ENCODE data around the gene ZNF100. TPM values are rescaled to one million over a fixed set of nuclear protein-coding genes. Genes with fewer than 3 reads are reported as not detected.

Gene ZNF100
- 1.8 and 1.9 TPM in 2 replicates for total RNA-seq

DNA sequence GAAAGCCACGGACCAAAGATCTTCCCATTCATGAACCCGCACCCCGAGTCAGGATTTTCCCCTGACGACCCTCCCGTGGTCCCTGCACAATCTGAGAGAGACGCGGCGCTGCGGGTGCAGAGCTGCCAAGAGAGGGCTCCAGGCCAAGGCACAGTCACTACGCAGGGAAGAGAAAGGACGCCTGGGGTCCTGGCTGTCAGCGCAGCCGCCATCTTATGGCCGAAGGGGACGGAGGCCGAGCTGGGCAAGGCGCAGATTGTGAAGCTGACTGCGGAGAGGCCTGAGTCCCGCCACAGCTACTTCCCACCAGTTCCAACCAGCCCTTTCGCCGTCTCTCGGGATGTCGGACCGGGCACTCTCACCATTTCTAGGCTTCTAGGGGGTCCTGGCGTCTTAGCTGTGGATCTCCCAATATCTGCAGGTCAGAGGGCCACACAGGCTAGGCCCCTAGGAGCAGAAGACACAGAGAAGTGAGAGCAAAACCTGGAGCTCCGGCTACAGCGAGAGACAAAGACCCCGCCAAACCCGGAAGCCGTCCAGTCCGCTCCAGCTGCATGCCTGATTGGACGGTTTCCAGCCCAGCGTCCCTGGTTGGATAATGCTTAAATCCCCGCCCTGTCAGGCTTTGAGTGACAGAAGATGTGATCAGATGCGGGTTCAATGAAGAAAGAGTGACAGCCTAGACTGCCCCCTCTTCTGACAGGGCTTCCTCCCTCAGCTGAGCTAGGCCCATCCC, at the start of gene ZNF100:
Gene ZNF100, minus strand, starts transcription at position 515 of the 736 bp plus-strand sequence. Its CDS starts 150 bp downstream, at position 365.

Other genes starting within 250 kb of the ZNF100 start
- gene ZNF43, start 68.6 kb upstream of the ZNF100 start, total RNA-seq = 3.1 and 4.1 TPM in 2 replicates
- gene ZNF208, start 243.4 kb upstream of the ZNF100 start, total RNA-seq = 0.70 TPM in 1 of 2 replicates, not detected in the other

Data from pericardium fibroblast (primary cell).